Tibial nerve (tissue), 4 donors: ENCODE data around the gene PRM1.

Source experiments
- CTCF ChIP-seq, 5 experiments: fragments of 200-600 bp in 3 of 5; fragments of 450-650 bp in 2 of 5; sonication (generic) in 3 of 5; IDR thresholded peaks; one replicate each; pipeline ENCODE4 v1.5.1; 2016 to 2019; ENCODE audit warnings: antibody characterized with exemption in 5 of 5, mild to moderate bottlenecking in 3 of 5, moderate library complexity in 2 of 5
- EP300 ChIP-seq, 2 donors: sonication (generic); formaldehyde crosslinking; IDR thresholded peaks; one replicate each; pipeline ENCODE4 v1.6.1; 2017; ENCODE audit warnings: antibody characterized with exemption in 2 of 2, mild to moderate bottlenecking in 1 of 2
- POLR2A ChIP-seq, 2 donors: fragments of 450-650 bp; IDR thresholded peaks; one replicate each; pipeline ENCODE4 v1.6.1; 2017; ENCODE audit warnings: antibody characterized with exemption in 2 of 2, mild to moderate bottlenecking in 2 of 2, moderate library complexity in 2 of 2

GRCh38 chr16:11302977-11303376, 21.8 kb upstream of the PRM1 start:
- TF ChIP-seq CTCF (IDR thresholded peaks at IDR 0.05) (no peak), POLR2A (IDR thresholded peaks at IDR 0.05) (no peak), EP300 (IDR thresholded peaks at IDR 0.05) (no peak)
